Sigmoid colon (tissue), 7 donors: ENCODE measurements around the gene OR14C36. TPM values are rescaled to one million over a fixed set of nuclear protein-coding genes. Genes with fewer than 3 reads are reported as not detected.
"Not testable (repeated sequence)": the region's sequence is repeated elsewhere in the genome, so short reads cannot be mapped to it uniquely, and the experiment has no call there.

ENCODE experiments used
- DNase-seq: peaks from one replicate; pipeline ENCODE4 v3.0.0-alpha.2; 2019
- H3K27ac ChIP-seq, 4 donors: fragments of 200-600 bp; sonication (generic); one replicate each; pipeline ENCODE4 v1.5.1; 2016 to 2019; ENCODE audit warnings: mild to moderate bottlenecking in 1 of 4
- H3K27me3 ChIP-seq, 3 donors: fragments of 200-600 bp; sonication (generic); one replicate each; pipeline ENCODE4 v1.5.1; 2019; ENCODE audit warnings: mild to moderate bottlenecking in 1 of 3
- H3K36me3 ChIP-seq, 4 donors: fragments of 200-600 bp; sonication (generic); one replicate each; pipeline ENCODE4 v1.5.1; 2016 to 2019
- H3K4me1 ChIP-seq, 4 donors: fragments of 200-600 bp; sonication (generic); one replicate each; pipeline ENCODE4 v1.5.1; 2017 to 2019
- H3K4me3 ChIP-seq, 4 donors: fragments of 200-600 bp; sonication (generic); one replicate each; pipeline ENCODE4 v1.5.1; 2017 to 2019; ENCODE audit warnings: mild to moderate bottlenecking in 2 of 4, moderate library complexity in 1 of 4
- H3K9me3 ChIP-seq, 4 donors: fragments of 200-600 bp in 3 of 4; sonication (generic) in 3 of 4; one replicate each; pipeline versions ENCODE4 v1.5.1 to v1.6.1; 2013 to 2019
- EP300 ChIP-seq, 4 donors: sonication (generic); formaldehyde crosslinking; IDR thresholded peaks; one replicate each; pipeline ENCODE4 v1.6.1; 2017; ENCODE audit warnings: antibody characterized with exemption in 4 of 4
- POLR2A ChIP-seq, 2 donors: fragments of 450-650 bp; IDR thresholded peaks; one replicate each; pipeline ENCODE4 v1.6.1; 2016; ENCODE audit warnings: antibody characterized with exemption in 2 of 2, mild to moderate bottlenecking in 2 of 2, moderate library complexity in 2 of 2
- POLR2AphosphoS5 ChIP-seq, 4 donors: sonication (generic); formaldehyde crosslinking; IDR thresholded peaks; one replicate each; pipeline ENCODE4 v1.6.1; 2017; ENCODE audit warnings: antibody characterized with exemption in 4 of 4
- WGBS, 2 donors: extraction: QIAGEN DNeasy Blood & Tissue Kit; methylation state at CpG; one replicate each; pipeline ENCODE4 v1.1.7; 2013; 5-methylcytosine and 5-hydroxymethylcytosine counted together
- intact Hi-C: fragments of 100-400 bp; cut with DNase I; formaldehyde crosslinking; loops from one replicate; pipeline ENCODE4 v1.15.1; 2023
- polyA plus RNA-seq, 3 donors: library from polyadenylated mRNA; stranded (reverse); fragments of 200-250 nt; gene quantifications; one replicate each; pipeline ENCODE4 v1.2.3, GENCODE V29; 2013
- total RNA-seq, 4 donors: library from RNA; depleted of rRNA; stranded (reverse); fragments of >200 nt; gene quantifications; one replicate each; pipeline ENCODE4 v1.1.0, GENCODE V29; 2016
- TF ChIP-seq, protein P1 (sequence below), 4 experiments: fragments of 450-650 bp in 3 of 4; fragments of 200-600 bp in 1 of 4; IDR thresholded peaks; one replicate each; pipeline ENCODE4 v1.5.1; 2016 to 2019; ENCODE audit warnings: antibody characterized with exemption in 4 of 4, mild to moderate bottlenecking in 3 of 4, moderate library complexity in 2 of 4
- donor health status: healthy with polysubstance abuse.
- donor health status: Bipolar disorder and iron deficiency.
- donor health status: healthy.

The OR14C36 gene
- not detected for total RNA-seq
- not detected for polyA plus RNA-seq

DNA sequence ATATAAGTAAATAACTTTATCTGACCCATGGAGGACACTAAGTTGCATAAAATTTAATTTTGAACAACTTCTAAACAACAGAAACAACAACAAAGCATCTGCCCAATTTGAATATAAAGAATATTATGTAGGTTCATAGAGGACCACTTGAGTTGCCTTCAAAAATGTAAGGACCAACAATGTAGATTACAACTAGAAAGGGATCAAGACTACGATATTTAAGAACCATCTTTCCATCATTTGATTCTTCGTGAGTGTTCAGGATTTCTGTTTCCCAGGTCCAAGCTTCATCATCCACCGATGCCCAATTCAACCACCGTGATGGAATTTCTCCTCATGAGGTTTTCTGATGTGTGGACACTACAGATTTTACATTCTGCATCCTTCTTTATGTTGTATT lies at the start of gene OR14C36:
Gene OR14C36 (plus strand): TSS at position 301 of the 400 bp plus-strand sequence. CDS start 0 bp downstream, at position 301.
- intact Hi-C loops, result no loop called here
- TF ChIP-seq, protein P1, sequence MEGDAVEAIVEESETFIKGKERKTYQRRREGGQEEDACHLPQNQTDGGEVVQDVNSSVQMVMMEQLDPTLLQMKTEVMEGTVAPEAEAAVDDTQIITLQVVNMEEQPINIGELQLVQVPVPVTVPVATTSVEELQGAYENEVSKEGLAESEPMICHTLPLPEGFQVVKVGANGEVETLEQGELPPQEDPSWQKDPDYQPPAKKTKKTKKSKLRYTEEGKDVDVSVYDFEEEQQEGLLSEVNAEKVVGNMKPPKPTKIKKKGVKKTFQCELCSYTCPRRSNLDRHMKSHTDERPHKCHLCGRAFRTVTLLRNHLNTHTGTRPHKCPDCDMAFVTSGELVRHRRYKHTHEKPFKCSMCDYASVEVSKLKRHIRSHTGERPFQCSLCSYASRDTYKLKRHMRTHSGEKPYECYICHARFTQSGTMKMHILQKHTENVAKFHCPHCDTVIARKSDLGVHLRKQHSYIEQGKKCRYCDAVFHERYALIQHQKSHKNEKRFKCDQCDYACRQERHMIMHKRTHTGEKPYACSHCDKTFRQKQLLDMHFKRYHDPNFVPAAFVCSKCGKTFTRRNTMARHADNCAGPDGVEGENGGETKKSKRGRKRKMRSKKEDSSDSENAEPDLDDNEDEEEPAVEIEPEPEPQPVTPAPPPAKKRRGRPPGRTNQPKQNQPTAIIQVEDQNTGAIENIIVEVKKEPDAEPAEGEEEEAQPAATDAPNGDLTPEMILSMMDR (IDR thresholded peaks at IDR 0.05), result no peak
- no peak for TF ChIP-seq POLR2A (IDR thresholded peaks at IDR 0.05)
- TF ChIP-seq EP300 (IDR thresholded peaks at IDR 0.05), result no peak
- no peak for TF ChIP-seq POLR2AphosphoS5 (IDR thresholded peaks at IDR 0.05)
- Histone ChIP-seq H3K27ac (no peak within 1 kb of the TSS), H3K4me1 (no peaks in the 10 kb centered on the region), H3K36me3 (no peaks in the 10 kb centered on the region), H3K9me3 (no peaks in the 10 kb centered on the region), H3K27me3 (no peaks in the 10 kb centered on the region), H3K4me3 (no peak within 1 kb of the TSS)
- no peak for DNase-seq
- 64 to 81% methylated on average over 4 of the region's 4 CpGs for WGBS, 2 donors

- H3K27ac ChIP-seq, result no peak within 1 kb of the TSS
- intact Hi-C loops, result no loop called here
- H3K36me3 ChIP-seq, result no peaks in the 10 kb centered on the region
- H3K4me3 ChIP-seq, result no peak within 1 kb of the TSS
- H3K9me3 ChIP-seq, result no peaks in the 10 kb centered on the region
- no peaks in the 10 kb centered on the region for H3K4me1 ChIP-seq
- no peak for DNase-seq
- WGBS, 2 donors, result 86 to 89% methylated on average over 1 of the region's 1 CpG
- no peaks in the 10 kb centered on the region for H3K27me3 ChIP-seq
- TF ChIP-seq EP300 (IDR thresholded peaks at IDR 0.05) (no peak), POLR2A (IDR thresholded peaks at IDR 0.05) (no peak), POLR2AphosphoS5 (IDR thresholded peaks at IDR 0.05) (no peak)
- TF ChIP-seq, protein P1 (IDR thresholded peaks at IDR 0.05), result no peak
Observed at GRCh38 chr1:248303324-248303723, 45.3 kb upstream of the OR14C36 start, which contains the start of gene OR2T12. OR2T12 (minus strand) TSS chr1:248303424; CDS start chr1:248295578, 7,846 bp downstream.

- H3K4me3 ChIP-seq, DNase-seq, H3K27me3 ChIP-seq, H3K36me3 ChIP-seq, H3K4me1 ChIP-seq, H3K9me3 ChIP-seq, intact Hi-C loops, H3K27ac ChIP-seq: not testable (repeated sequence)
- 77 to 79% methylated on average over 9 of the region's 9 CpGs for WGBS, 2 donors
Observed at GRCh38 chr1:248305672-248306071, 42.9 kb upstream of the OR14C36 start.

- TF ChIP-seq POLR2A (IDR thresholded peaks at IDR 0.05), result no peak
- TF ChIP-seq EP300 (IDR thresholded peaks at IDR 0.05), result no peak
- TF ChIP-seq POLR2AphosphoS5 (IDR thresholded peaks at IDR 0.05), result no peak
- TF ChIP-seq, protein P1 (IDR thresholded peaks at IDR 0.05), result no peak
- 90% methylated on average over 19 of the region's 19 CpGs for WGBS, 2 donors
- intact Hi-C loops, result no loop called here
- Histone ChIP-seq H3K27me3 (no peaks in the 10 kb centered on the region), H3K36me3 (no peaks in the 10 kb centered on the region), H3K4me1 (no peaks in the 10 kb centered on the region), H3K4me3 (no peak overlapping the region), H3K9me3 (no peaks in the 10 kb centered on the region), H3K27ac (no peak overlapping the region)
- no peak for DNase-seq
Observed at GRCh38 chr1:248306103-248306502, 42.5 kb upstream of the OR14C36 start.

- H3K9me3 ChIP-seq, DNase-seq, intact Hi-C loops, H3K27me3 ChIP-seq, H3K4me1 ChIP-seq, H3K4me3 ChIP-seq, H3K36me3 ChIP-seq, H3K27ac ChIP-seq: not testable (repeated sequence)
- WGBS, 2 donors, result 83 to 85% methylated on average over 15 of the region's 15 CpGs
Observed at GRCh38 chr1:248306740-248307139, 41.8 kb upstream of the OR14C36 start.

GRCh38 chr1:248316796-248317195 lies 31.8 kb upstream of the OR14C36 start:
- H3K9me3 ChIP-seq, result peaks cover 0 to 6% (median 0%) of the 10 kb centered on the region in 4 donors
- 83 to 89% methylated on average over 11 of the region's 11 CpGs for WGBS, 2 donors
- no peak for DNase-seq
- H3K4me3 ChIP-seq, result no peak overlapping the region
- no peaks in the 10 kb centered on the region for H3K4me1 ChIP-seq
- intact Hi-C loops, result no loop called here
- no peak for TF ChIP-seq POLR2AphosphoS5 (IDR thresholded peaks at IDR 0.05)
- TF ChIP-seq, protein P1 (IDR thresholded peaks at IDR 0.05), result no peak
- TF ChIP-seq POLR2A (IDR thresholded peaks at IDR 0.05), result no peak
- no peak for TF ChIP-seq EP300 (IDR thresholded peaks at IDR 0.05)
- no peaks in the 10 kb centered on the region for H3K27me3 ChIP-seq
- no peaks in the 10 kb centered on the region for H3K36me3 ChIP-seq
- H3K27ac ChIP-seq, result no peak overlapping the region
